ENCODE measurements around the gene GLMP.
A peak's percentile ranks its signal among the peaks of the same experiment; 100 is the strongest.

The GLMP gene

GRCh38 chr1:156253634-156254033 lies 41.8 kb downstream of the GLMP start:
- H3K36me3 ChIP-seq (ENCODE audit: control insufficient read depth, insufficient read depth, low read length), result peaks cover 28% of the 10 kb centered on the region
- no peak overlapping the region for H2BK5ac ChIP-seq (ENCODE audit: low read length)
- H2BK15ac ChIP-seq (replicated peaks; ENCODE audit: low read depth), result no peak overlapping the region
- WGBS (ENCODE audit: extremely low coverage, insufficient coverage, low lambda C conversion rate), result no CpG with 5 or more reads among the region's 3 CpGs
- no peak overlapping the region for H3K4me3 ChIP-seq (ENCODE audit: low read length)
- no peaks in the 10 kb centered on the region for H3K4me1 ChIP-seq (ENCODE audit: control insufficient read depth, low read depth, low read length)
- H3K18ac ChIP-seq (ENCODE audit: low read length), result no peak overlapping the region
- no peak for DNase-seq
- no peaks in the 10 kb centered on the region for H3K79me2 ChIP-seq (ENCODE audit: control insufficient read depth, insufficient read depth, low read length)
- H3K4me2 ChIP-seq (ENCODE audit: low read length), result no peak overlapping the region
- H2BK120ac ChIP-seq (ENCODE audit: low read depth, low read length), result no peak overlapping the region
- H3K56ac ChIP-seq (ENCODE audit: low read length), result no peak overlapping the region
- no peak overlapping the region for H3K23ac ChIP-seq (ENCODE audit: low read length)
- H3K79me1 ChIP-seq (ENCODE audit: low read length), result no peaks in the 10 kb centered on the region
- H3K27ac ChIP-seq (ENCODE audit: low read depth, low read length), result no peak overlapping the region
- H3K27me3 ChIP-seq (ENCODE audit: insufficient read depth, low read length, poor library complexity), result no peaks in the 10 kb centered on the region
- H3K9ac ChIP-seq (ENCODE audit: low read length), result no peak overlapping the region
- H3K4ac ChIP-seq (ENCODE audit: low read depth, low read length), result no peak overlapping the region
- no peak overlapping the region for H4K5ac ChIP-seq (ENCODE audit: low read length)
- H2AK5ac ChIP-seq (ENCODE audit: low read length), result no peak overlapping the region
- H4K8ac ChIP-seq (ENCODE audit: low read depth, low read length), result no peak overlapping the region

GRCh38 chr1:156251527-156251926 lies 44.0 kb downstream of the GLMP start:
- H3K56ac ChIP-seq (ENCODE audit: low read length), result no peak overlapping the region
- no peak overlapping the region for H3K4me2 ChIP-seq (ENCODE audit: low read length)
- H3K79me2 ChIP-seq (ENCODE audit: control insufficient read depth, insufficient read depth, low read length), result no peaks in the 10 kb centered on the region
- no peak overlapping the region for H3K9ac ChIP-seq (ENCODE audit: low read length)
- no peak overlapping the region for H3K4ac ChIP-seq (ENCODE audit: low read depth, low read length)
- no peaks in the 10 kb centered on the region for H3K79me1 ChIP-seq (ENCODE audit: low read length)
- no peak overlapping the region for H3K18ac ChIP-seq (ENCODE audit: low read length)
- no peak overlapping the region for H3K4me3 ChIP-seq (ENCODE audit: low read length)
- H3K27ac ChIP-seq (ENCODE audit: low read depth, low read length), result no peak overlapping the region
- WGBS (ENCODE audit: extremely low coverage, insufficient coverage, low lambda C conversion rate), result no CpG with 5 or more reads among the region's 3 CpGs
- no peak overlapping the region for H4K5ac ChIP-seq (ENCODE audit: low read length)
- no peak overlapping the region for H2BK120ac ChIP-seq (ENCODE audit: low read depth, low read length)
- H2AK5ac ChIP-seq (ENCODE audit: low read length), result no peak overlapping the region
- H3K4me1 ChIP-seq (ENCODE audit: control insufficient read depth, low read depth, low read length), result no peaks in the 10 kb centered on the region
- no peak overlapping the region for H2BK15ac ChIP-seq (replicated peaks; ENCODE audit: low read depth)
- H3K23ac ChIP-seq (ENCODE audit: low read length), result no peak overlapping the region
- no peaks in the 10 kb centered on the region for H3K27me3 ChIP-seq (ENCODE audit: insufficient read depth, low read length, poor library complexity)
- peaks cover 24% of the 10 kb centered on the region for H3K36me3 ChIP-seq (ENCODE audit: control insufficient read depth, insufficient read depth, low read length)
- no peak overlapping the region for H4K8ac ChIP-seq (ENCODE audit: low read depth, low read length)
- no peak overlapping the region for H2BK5ac ChIP-seq (ENCODE audit: low read length)
- peak; percentile 63 for DNase-seq

- H3K27ac ChIP-seq (ENCODE audit: low read depth, low read length), result no peak overlapping the region
- H3K18ac ChIP-seq (ENCODE audit: low read length), result no peak overlapping the region
- H3K56ac ChIP-seq (ENCODE audit: low read length), result no peak overlapping the region
- H3K36me3 ChIP-seq (ENCODE audit: control insufficient read depth, insufficient read depth, low read length), result peaks cover 24% of the 10 kb centered on the region
- no peak overlapping the region for H3K4me3 ChIP-seq (ENCODE audit: low read length)
- no peak overlapping the region for H3K9ac ChIP-seq (ENCODE audit: low read length)
- H4K5ac ChIP-seq (ENCODE audit: low read length), result no peak overlapping the region
- no peak for DNase-seq
- H4K8ac ChIP-seq (ENCODE audit: low read depth, low read length), result no peak overlapping the region
- H2BK15ac ChIP-seq (replicated peaks; ENCODE audit: low read depth), result no peak overlapping the region
- H2BK5ac ChIP-seq (ENCODE audit: low read length), result no peak overlapping the region
- no peaks in the 10 kb centered on the region for H3K79me1 ChIP-seq (ENCODE audit: low read length)
- H3K4me1 ChIP-seq (ENCODE audit: control insufficient read depth, low read depth, low read length), result no peaks in the 10 kb centered on the region
- H2AK5ac ChIP-seq (ENCODE audit: low read length), result no peak overlapping the region
- no peak overlapping the region for H2BK120ac ChIP-seq (ENCODE audit: low read depth, low read length)
- no peak overlapping the region for H3K4ac ChIP-seq (ENCODE audit: low read depth, low read length)
- no peak overlapping the region for H3K23ac ChIP-seq (ENCODE audit: low read length)
- no peaks in the 10 kb centered on the region for H3K27me3 ChIP-seq (ENCODE audit: insufficient read depth, low read length, poor library complexity)
- WGBS (ENCODE audit: extremely low coverage, insufficient coverage, low lambda C conversion rate), result no CpG with 5 or more reads among the region's 5 CpGs
- no peaks in the 10 kb centered on the region for H3K79me2 ChIP-seq (ENCODE audit: control insufficient read depth, insufficient read depth, low read length)
- no peak overlapping the region for H3K4me2 ChIP-seq (ENCODE audit: low read length)
Measured at GRCh38 chr1:156249593-156249992, 45.9 kb downstream of the GLMP start.

- WGBS (ENCODE audit: extremely low coverage, insufficient coverage, low lambda C conversion rate), result no CpG with 5 or more reads among the region's 4 CpGs
- Histone ChIP-seq H3K4me2 (ENCODE audit: low read length) (no peak overlapping the region), H2BK5ac (ENCODE audit: low read length) (no peak overlapping the region), H3K27me3 (ENCODE audit: insufficient read depth, low read length, poor library complexity) (no peaks in the 10 kb centered on the region), H2BK15ac (replicated peaks; ENCODE audit: low read depth) (no peak overlapping the region), H2AK5ac (ENCODE audit: low read length) (no peak overlapping the region), H4K5ac (ENCODE audit: low read length) (no peak overlapping the region), H3K4ac (ENCODE audit: low read depth, low read length) (no peak overlapping the region), H3K56ac (ENCODE audit: low read length) (no peak overlapping the region), H3K27ac (ENCODE audit: low read depth, low read length) (no peak overlapping the region), H3K23ac (ENCODE audit: low read length) (no peak overlapping the region), H3K4me3 (ENCODE audit: low read length) (no peak overlapping the region), H3K9ac (ENCODE audit: low read length) (no peak overlapping the region), H4K8ac (ENCODE audit: low read depth, low read length) (no peak overlapping the region), H2BK120ac (ENCODE audit: low read depth, low read length) (no peak overlapping the region), H3K79me2 (ENCODE audit: control insufficient read depth, insufficient read depth, low read length) (no peaks in the 10 kb centered on the region), H3K79me1 (ENCODE audit: low read length) (no peaks in the 10 kb centered on the region), H3K4me1 (ENCODE audit: control insufficient read depth, low read depth, low read length) (no peaks in the 10 kb centered on the region), H3K36me3 (ENCODE audit: control insufficient read depth, insufficient read depth, low read length) (peaks cover 15% of the 10 kb centered on the region), H3K18ac (ENCODE audit: low read length) (no peak overlapping the region)
- no peak for DNase-seq
Measured at GRCh38 chr1:156248323-156248683, 47.2 kb downstream of the GLMP start.

GRCh38 chr1:156247460-156248322 lies 47.8 kb downstream of the GLMP start, which contains the start of gene PAQR6:
PAQR6 (minus strand) TSS chr1:156248056; CDS start chr1:156246731, 1,325 bp downstream.
- Histone ChIP-seq H2AK5ac (ENCODE audit: low read length) (no peak within 1 kb of the TSS), H4K5ac (ENCODE audit: low read length) (no peak within 1 kb of the TSS), H3K23ac (ENCODE audit: low read length) (no peak within 1 kb of the TSS), H3K56ac (ENCODE audit: low read length) (no peak within 1 kb of the TSS), H3K4me2 (ENCODE audit: low read length) (no peak within 1 kb of the TSS), H3K79me1 (ENCODE audit: low read length) (no peaks in the 10 kb centered on the region), H2BK5ac (ENCODE audit: low read length) (no peak within 1 kb of the TSS), H3K79me2 (ENCODE audit: control insufficient read depth, insufficient read depth, low read length) (no peaks in the 10 kb centered on the region), H3K18ac (ENCODE audit: low read length) (no peak within 1 kb of the TSS), H3K36me3 (ENCODE audit: control insufficient read depth, insufficient read depth, low read length) (peaks cover 9% of the 10 kb centered on the region), H2BK15ac (replicated peaks; ENCODE audit: low read depth) (no peak within 1 kb of the TSS), H3K4me1 (ENCODE audit: control insufficient read depth, low read depth, low read length) (no peaks in the 10 kb centered on the region), H3K4me3 (ENCODE audit: low read length) (no peak within 1 kb of the TSS), H3K27me3 (ENCODE audit: insufficient read depth, low read length, poor library complexity) (no peaks in the 10 kb centered on the region), H3K4ac (ENCODE audit: low read depth, low read length) (no peak within 1 kb of the TSS), H3K27ac (ENCODE audit: low read depth, low read length) (no peak within 1 kb of the TSS), H4K8ac (ENCODE audit: low read depth, low read length) (no peak within 1 kb of the TSS), H3K9ac (ENCODE audit: low read length) (no peak within 1 kb of the TSS), H2BK120ac (ENCODE audit: low read depth, low read length) (no peak within 1 kb of the TSS)
- WGBS (ENCODE audit: extremely low coverage, insufficient coverage, low lambda C conversion rate), result no CpG with 5 or more reads among the region's 16 CpGs
- no peak for DNase-seq
